KOPT-K1 (cell line): Measurements from ENCODE around the gene CD2AP.

ENCODE experiments used
- H3K27ac ChIP-seq: fragments of 200-600 bp; sonication (generic); 2 replicates; pipeline ENCODE4 v1.5.1; 2016; ENCODE audit warnings: antibody characterized with exemption, mild to moderate bottlenecking, low read depth, low read length; ENCODE audit not compliant: poor library complexity, severe bottlenecking
- H3K36me3 ChIP-seq: fragments of 200-600 bp; sonication (generic); 2 replicates; pipeline ENCODE4 v1.5.1; 2017; ENCODE audit warnings: antibody characterized with exemption, mild to moderate bottlenecking, low read length, moderate library complexity; ENCODE audit not compliant: insufficient read depth
- H3K9me3 ChIP-seq: fragments of 200-600 bp; sonication (generic); 2 replicates; pipeline ENCODE4 v1.5.1; 2017; ENCODE audit warnings: antibody characterized with exemption, low read length, mild to moderate bottlenecking; ENCODE audit not compliant: insufficient read depth, poor library complexity, severe bottlenecking

The CD2AP gene

DNA sequence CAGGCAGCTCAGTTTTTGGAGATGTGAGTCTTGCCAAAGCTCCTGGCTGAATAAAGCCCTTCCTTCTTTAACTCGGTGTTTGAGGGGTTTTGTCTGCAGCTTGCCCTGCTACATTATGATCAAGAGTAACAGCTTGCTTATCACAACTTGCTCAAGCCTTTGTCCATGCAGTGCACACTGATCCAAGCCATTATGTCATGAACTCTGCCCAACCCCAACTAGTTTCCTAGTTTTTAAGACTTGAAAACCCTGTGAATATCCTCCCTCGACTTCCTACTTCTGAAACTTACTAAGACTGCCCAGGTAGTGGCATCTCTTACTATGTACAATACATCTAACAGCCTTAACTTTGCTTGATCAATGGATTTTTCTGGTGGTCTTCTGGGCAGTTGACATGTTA lies 170.4 kb downstream of the CD2AP start:
- Histone ChIP-seq H3K36me3 (no peaks in the 10 kb centered on the region), H3K9me3 (no peaks in the 10 kb centered on the region), H3K27ac (no peak overlapping the region)

DNA sequence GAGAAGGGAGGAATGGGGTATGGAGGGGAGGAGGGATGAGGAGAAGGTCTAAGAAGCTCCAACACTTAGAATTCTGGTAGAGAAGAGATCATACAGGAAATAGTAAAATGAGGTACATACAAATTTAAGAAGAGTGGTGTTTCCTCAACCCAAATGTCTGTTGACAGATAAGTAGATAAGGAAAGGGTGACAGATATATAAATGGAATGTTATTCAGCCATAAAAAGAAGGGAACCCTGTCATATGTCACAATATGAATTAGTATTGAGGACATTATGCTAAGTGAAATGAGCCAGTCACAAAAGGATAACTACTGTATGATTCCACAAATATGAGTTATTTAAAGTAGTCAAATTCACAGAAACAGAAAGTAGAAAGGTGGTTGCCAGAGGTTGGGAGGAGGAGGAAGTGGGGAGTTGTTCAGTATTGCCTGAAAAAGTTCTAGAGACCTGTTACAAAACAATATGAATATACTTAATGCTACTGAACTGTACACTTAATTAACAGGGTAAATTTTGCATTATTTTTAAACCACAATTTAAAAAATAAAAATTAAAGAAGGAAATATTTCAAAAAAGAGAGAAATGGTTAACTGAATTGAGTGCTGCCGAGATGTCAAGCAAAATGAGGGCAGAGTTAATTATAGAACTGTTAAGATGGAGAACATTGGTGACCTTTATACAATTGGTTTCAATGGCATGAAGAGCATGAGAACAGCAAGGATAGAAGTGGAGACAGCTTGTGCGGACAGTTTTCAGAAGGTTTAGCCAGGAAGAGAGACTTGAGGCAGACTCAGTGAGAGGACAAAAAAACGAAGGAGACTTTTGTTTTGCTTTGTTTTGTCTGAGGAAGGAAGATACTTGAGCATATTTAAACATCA lies 173.2 kb downstream of the CD2AP start:
- no peak overlapping the region for H3K27ac ChIP-seq
- H3K9me3 ChIP-seq: no peaks in the 10 kb centered on the region
- H3K36me3 ChIP-seq: no peaks in the 10 kb centered on the region

DNA sequence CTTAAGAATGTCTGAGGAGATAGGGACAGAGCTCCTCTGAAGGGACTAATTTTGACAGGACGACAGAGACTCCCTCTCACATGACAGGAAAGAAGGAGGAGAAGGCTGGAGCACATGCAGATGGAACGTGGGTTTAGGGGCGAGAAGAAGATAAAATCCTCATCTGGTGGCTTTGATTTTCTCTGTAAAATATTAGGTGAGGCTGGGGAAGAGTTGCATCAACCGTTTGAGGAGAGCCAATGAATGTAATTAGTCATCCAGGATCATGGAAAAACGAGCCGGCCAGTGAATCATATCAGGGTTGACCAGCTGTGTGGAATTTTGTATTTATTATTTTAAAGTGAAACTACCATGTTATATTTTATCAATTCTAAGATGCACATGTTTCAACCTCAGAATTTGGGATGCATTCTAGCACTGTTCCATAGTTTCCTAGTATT lies 173.9 kb downstream of the CD2AP start:
- Histone ChIP-seq H3K36me3 (no peaks in the 10 kb centered on the region), H3K27ac (no peak overlapping the region), H3K9me3 (no peaks in the 10 kb centered on the region)

DNA sequence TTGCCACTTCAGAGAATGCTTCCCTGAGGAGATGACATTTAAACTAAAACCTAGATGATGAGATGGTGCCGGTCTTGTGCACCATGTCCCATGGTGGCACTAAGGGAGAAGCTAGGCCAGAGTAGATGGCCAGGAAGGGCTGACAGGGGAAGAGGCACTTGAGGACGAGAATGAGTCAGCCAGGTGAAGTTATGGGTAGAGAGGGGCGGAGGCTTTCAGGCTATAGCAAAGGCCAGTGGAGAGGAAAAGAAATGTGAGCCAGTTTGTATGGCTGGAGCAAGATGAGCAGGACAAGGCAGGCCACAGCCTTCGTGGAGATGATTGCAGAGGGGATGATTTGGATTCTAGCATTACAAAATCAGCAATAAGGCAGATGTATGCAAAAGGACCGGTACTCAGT lies 176.1 kb downstream of the CD2AP start:
- H3K27ac ChIP-seq: no peak overlapping the region
- H3K36me3 ChIP-seq: no peaks in the 10 kb centered on the region
- no peaks in the 10 kb centered on the region for H3K9me3 ChIP-seq

DNA sequence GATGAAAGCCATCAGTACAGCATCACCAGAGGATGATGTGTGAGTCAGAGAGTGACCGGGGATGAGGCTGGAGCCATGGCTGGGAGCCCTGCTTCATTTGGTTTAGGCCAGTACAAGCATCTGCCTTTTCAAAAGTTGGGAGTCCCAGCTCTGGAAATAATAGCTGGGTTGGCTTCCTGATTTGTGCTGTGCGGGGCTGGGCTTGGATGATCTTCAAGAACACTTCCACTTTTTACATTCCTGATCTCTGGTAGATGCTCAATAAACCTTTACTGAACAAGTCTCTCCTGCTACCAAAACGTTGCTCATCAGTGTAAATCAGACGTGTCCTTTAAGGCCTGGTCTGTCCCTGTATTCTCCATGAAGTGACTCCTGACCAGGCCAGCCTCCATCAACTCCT lies 176.7 kb downstream of the CD2AP start:
- Histone ChIP-seq H3K27ac (no peak overlapping the region), H3K9me3 (no peaks in the 10 kb centered on the region), H3K36me3 (no peaks in the 10 kb centered on the region)

DNA sequence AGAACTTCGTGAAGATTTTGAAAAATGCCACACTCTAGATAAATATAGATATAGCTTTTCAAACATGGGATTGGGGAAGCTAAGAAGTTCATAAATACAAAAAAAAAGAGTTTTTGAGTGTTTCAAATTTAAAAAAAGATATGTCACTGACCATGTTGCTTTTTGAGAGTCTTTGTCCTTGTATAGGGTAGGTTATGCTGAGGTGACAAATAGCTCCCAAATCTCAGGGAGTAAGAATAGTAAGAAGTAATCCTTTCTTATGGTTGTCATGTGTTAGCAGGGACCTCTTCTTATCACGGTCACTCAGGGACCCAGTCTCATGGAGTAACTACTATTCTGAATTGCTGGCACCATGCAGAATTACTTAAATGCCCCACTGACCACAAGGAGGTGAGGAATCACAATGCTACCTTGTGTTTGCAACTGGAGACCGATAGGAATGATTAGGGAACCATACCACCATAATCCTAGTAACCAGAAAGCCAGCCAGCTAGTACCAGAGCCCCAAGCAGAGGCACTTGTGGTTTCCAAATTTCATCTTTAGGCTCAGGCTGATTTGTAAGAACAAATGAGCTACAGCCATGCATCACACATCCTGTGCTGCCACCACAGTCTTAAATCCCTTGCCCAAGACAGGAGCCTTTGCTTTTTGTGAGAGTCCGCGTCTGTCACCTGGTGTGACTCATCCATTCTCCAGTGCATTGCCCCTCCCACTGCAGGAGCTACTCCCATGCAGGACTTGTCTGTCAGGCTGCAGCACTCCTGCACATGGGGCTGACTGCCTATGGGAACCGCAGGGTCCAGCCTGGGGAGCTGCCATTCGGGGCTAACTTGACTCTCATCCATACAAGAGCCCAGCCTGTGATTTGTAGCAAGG lies 178.4 kb downstream of the CD2AP start:
- H3K27ac ChIP-seq: no peak overlapping the region
- H3K9me3 ChIP-seq: no peaks in the 10 kb centered on the region
- no peaks in the 10 kb centered on the region for H3K36me3 ChIP-seq

DNA sequence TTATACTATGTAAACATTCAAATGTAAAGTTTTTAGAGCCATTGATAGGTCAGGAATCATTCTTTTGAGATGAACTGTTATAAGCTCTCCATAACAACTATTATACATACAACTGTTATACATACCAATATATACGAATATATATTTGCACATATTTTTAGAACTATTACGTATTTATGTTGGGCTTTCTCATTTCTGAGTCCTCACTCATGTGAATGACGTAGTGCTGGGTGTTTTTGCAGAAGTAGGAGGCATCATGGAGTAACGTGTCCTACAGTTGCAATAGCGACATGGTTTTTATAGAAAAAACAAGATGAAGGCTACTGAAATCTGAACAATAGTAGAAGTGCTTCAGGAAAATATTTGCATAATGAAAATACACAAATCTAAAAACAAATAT lies 184.4 kb downstream of the CD2AP start:
- Histone ChIP-seq H3K9me3 (no peaks in the 10 kb centered on the region), H3K36me3 (no peaks in the 10 kb centered on the region), H3K27ac (no peak overlapping the region)

DNA sequence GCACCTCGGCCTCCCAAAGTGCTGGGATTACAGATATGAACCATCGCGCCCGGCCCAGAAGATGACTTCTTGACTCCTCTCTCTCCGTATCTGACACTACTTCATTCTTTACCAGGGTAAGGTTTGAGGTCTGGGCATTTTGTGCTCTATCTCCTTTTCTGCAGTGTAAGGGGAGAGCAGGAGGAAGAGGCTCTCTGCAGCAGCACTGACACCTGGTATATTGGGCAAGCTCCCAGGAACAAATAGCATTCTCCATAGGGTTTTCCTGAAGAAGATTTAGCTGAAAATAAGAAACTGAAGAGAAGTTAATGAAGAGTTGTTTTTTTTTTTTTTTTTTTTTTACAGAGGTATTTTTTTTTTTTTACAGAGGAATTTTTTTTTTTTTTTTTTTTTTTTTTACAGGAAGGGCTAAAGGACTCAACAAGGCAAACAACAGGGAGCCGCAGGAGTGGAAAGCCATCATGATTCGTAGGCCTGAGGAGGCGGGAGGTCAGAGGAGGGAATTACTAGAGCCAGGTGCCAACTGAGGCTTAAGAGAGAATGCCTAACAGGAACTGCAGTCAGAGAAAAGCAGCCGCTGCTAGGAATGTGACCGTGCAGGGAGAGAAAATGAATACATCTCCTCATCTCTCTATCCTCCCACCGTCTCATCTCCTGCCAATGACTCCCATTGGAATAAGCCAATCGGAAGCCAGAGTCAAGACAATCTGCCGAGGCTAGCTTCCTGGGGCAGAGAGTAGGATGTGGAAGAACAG lies 186.1 kb downstream of the CD2AP start:
- no peaks in the 10 kb centered on the region for H3K36me3 ChIP-seq
- no peak overlapping the region for H3K27ac ChIP-seq
- H3K9me3 ChIP-seq: no peaks in the 10 kb centered on the region

DNA sequence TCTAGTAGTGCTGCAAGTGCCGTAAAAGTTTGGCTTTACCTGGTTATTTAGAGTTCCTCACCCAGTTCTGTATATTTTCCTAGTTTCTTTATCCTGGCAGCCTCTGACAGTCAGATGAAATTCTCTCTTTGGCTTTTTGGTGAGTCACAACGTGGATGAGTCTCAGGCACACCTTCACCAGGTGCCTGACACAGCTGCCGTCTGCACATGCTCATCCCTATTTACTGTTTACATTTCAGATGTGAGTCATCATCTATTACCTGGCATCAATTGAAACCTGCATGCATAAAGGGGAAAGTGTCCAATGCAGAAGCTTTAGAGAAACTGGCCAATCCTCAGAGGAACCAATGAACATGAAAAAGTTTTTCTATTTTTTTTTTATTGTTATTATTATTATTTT lies 187.5 kb downstream of the CD2AP start:
- H3K36me3 ChIP-seq: no peaks in the 10 kb centered on the region
- no peak overlapping the region for H3K27ac ChIP-seq
- H3K9me3 ChIP-seq: no peaks in the 10 kb centered on the region

DNA sequence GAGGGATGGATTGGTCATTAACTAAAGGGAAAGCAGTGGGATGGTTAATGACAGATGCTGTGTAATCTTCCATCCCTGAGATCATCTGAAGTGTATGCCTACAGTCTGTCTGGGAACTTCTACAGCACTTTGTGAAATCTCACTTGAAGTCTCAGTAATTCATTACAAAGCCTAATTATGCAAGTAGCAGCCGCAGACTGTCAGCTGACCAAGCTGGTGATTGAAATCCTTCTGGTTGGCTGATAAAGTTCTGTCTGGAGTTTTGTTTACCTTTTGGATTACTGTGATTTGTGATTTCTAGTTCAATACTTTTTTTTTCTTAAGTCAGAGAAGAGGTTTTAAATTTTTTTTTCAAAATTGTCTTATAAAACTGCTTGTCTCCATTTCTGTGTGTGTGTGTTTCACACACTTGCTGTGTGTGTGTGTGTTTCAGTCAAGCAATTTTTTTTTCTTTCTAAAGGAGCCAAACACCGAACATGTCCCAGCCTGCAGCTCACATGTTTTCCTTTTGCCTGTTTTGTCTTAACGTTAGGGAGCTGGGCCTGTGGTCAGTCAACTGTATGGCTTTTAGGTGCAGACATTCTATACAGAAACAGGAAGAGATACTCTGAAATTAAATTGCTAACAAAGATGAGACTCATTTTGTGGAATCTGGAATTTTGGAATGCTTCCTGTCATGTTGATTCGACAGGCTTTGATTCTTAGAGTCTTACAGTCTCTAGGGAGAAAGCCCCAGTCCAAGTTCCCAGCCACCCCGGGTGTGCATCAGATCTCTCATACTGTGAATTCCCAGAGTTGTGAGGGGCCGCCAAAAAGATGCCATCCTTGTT lies 192.3 kb downstream of the CD2AP start:
- Histone ChIP-seq H3K9me3 (no peaks in the 10 kb centered on the region), H3K27ac (no peak overlapping the region), H3K36me3 (no peaks in the 10 kb centered on the region)

DNA sequence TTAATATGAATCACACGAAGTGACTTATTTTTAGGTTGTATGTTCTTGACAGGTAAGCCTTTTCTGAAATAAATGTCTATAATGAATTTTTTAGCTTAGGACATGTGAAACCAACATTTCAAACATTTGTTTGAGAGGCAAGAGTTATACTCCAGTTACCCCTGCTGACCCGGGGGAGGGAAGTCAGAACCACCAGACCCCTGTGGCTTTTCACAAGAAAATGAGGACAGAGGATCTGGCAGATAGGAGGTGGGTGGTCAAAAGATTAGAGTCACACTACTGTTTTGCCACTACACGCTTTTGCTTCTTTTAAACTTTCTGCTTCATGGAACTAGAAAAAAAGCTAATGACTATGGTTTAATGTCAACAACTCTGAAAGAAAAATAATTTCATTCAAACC lies 193.3 kb downstream of the CD2AP start:
- no peaks in the 10 kb centered on the region for H3K9me3 ChIP-seq
- no peak overlapping the region for H3K27ac ChIP-seq

DNA sequence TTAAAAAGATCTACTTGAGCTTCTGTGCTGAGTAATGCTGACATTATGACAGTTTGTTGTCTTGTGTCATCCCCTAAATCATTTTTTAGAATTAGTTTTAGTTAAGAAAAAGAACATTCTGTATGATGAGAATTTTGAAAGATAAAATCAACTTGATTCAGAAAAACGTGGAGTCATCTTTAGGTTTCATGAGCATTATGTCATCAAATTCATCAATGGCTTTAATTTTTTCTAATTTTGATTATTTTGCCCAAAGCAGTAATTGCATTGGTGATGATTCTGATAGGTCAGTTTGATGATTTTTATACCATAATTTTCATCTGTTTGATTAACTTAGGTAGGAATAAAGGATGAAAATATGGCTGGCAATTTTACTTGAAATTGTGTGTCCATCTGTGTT lies 194.2 kb downstream of the CD2AP start:
- Histone ChIP-seq H3K36me3 (no peaks in the 10 kb centered on the region), H3K9me3 (no peaks in the 10 kb centered on the region), H3K27ac (no peak overlapping the region)

More for the DNA sequence above, 193.3 kb downstream of the CD2AP start:
- no peaks in the 10 kb centered on the region for H3K36me3 ChIP-seq

DNA sequence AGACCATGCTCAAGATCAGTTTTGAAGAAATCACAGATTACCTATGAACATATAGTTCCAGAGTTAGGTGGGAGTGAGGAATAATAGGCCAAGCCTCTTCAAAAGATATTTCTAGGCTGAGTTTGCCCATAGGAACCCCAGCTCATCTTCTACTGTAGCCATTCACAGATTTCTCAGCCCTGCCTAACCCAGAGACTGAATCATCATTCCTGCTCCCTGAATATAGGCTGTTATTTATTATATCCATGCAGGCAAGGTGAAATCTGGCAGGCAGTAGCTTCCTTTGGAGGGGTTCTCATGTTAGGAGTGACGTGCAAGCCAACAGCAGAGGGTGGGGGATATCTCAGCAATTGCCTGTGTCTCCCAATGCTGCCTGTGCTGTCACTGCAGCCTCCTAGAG lies 195.2 kb downstream of the CD2AP start:
- Histone ChIP-seq H3K27ac (no peak overlapping the region), H3K36me3 (no peaks in the 10 kb centered on the region), H3K9me3 (no peaks in the 10 kb centered on the region)

DNA sequence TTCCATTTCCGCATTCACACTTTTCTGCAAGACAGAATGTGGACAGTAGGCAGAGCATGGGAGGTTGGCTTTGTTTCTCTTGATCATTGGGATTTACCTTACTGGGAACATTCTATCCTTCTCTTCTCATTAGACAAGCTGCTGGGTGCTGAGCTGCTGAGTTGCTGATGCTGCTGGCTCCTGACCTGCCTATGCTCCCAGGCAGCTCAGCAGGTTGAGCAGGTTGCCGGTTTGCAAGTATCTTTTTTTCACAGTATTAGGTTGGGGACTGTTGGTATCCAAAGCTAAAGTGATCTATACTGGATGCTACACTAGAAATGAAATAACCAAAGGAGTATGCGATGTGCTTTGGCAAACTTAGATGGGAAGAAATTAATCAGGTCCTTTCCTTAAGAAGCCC lies 197.1 kb downstream of the CD2AP start:
- Histone ChIP-seq H3K36me3 (no peaks in the 10 kb centered on the region), H3K27ac (no peak overlapping the region), H3K9me3 (no peaks in the 10 kb centered on the region)
